Neural cell (in vitro differentiated cells): Measurements from ENCODE around the gene PECR. TPM values are rescaled to one million over a fixed set of nuclear protein-coding genes. Genes with fewer than 3 reads are reported as not detected.

Experiments
- H2AFZ ChIP-seq: fragments of 200-600, 300-800 bp; sonication (generic), shearing (Covaris generic); 2 replicates; pipeline ENCODE4 v1.6.0; 2014; ENCODE audit warnings: low read depth, mild to moderate bottlenecking, antibody characterized with exemption, low read length, moderate library complexity
- H3F3A ChIP-seq: fragments of 200-600 bp; shearing (Covaris generic); 2 replicates; pipeline ENCODE4 v1.6.1; 2016; ENCODE audit warnings: mild to moderate bottlenecking, moderate library complexity, mixed read lengths, antibody characterized with exemption, low read length; ENCODE audit not compliant: insufficient read depth, poor library complexity, severe bottlenecking
- H3K27ac ChIP-seq: fragments of 200-600, 300-800 bp; sonication (generic), shearing (Covaris generic); 2 replicates; pipeline ENCODE4 v1.5.1; 2014; ENCODE audit warnings: mild to moderate bottlenecking, low read length, moderate library complexity
- H3K27me3 ChIP-seq: fragments of 300-800, 200-600 bp; sonication (generic), shearing (Covaris generic); 2 replicates; pipeline ENCODE4 v1.6.0; 2014; ENCODE audit warnings: mild to moderate bottlenecking, low read depth, low read length, moderate library complexity; ENCODE audit not compliant: insufficient read depth
- H3K36me3 ChIP-seq: fragments of 300-800, 200-600 bp; sonication (generic), shearing (Covaris generic); 2 replicates; pipeline ENCODE4 v1.5.1; 2014; ENCODE audit warnings: mild to moderate bottlenecking, antibody characterized with exemption, low read length, moderate library complexity; ENCODE audit not compliant: insufficient read depth
- H3K4me2 ChIP-seq: fragments of 300-800, 200-600 bp; sonication (generic), shearing (Covaris generic); 2 replicates; pipeline ENCODE4 v1.6.0; 2014; ENCODE audit warnings: mild to moderate bottlenecking, low read length
- H3K4me3 ChIP-seq: fragments of 300-800, 200-600 bp; sonication (generic), shearing (Covaris generic); 2 replicates; pipeline ENCODE4 v1.5.1; 2014; ENCODE audit warnings: mild to moderate bottlenecking, low read length, moderate library complexity
- H3K79me2 ChIP-seq: fragments of 200-600 bp; shearing (Covaris generic); replicated peaks from 2 replicates; pipeline ENCODE4 v1.6.0; 2014; ENCODE audit warnings: mild to moderate bottlenecking, low read length, moderate library complexity; ENCODE audit not compliant: insufficient read depth
- H3K9ac ChIP-seq: fragments of 300-800, 200-600 bp; sonication (generic), shearing (Covaris generic); 2 replicates; pipeline ENCODE4 v1.6.1; 2016; ENCODE audit warnings: mild to moderate bottlenecking, low read length, mixed read lengths
- H3K9me2 ChIP-seq: fragments of 200-600 bp; shearing (Covaris generic); 2 replicates; pipeline ENCODE4 v1.6.1; 2016; ENCODE audit warnings: mild to moderate bottlenecking, low read length, mixed read lengths; ENCODE audit not compliant: insufficient read depth
- H3K9me3 ChIP-seq: fragments of 200-600, 300-800 bp; sonication (generic), shearing (Covaris generic); 2 replicates; pipeline ENCODE4 v1.6.1; 2016; ENCODE audit warnings: mild to moderate bottlenecking, mixed run types, low read length, moderate library complexity, mixed read lengths
- H4K20me1 ChIP-seq: fragments of 200-600 bp; shearing (Covaris generic); 2 replicates; pipeline ENCODE4 v1.6.1; 2016; ENCODE audit warnings: mild to moderate bottlenecking, mixed run types; ENCODE audit not compliant: insufficient read depth
- CTCF ChIP-seq: fragments of 450-650 bp; IDR thresholded peaks from 2 replicates; pipeline ENCODE4 v1.5.1; 2014; ENCODE audit warnings: antibody characterized with exemption, mild to moderate bottlenecking, moderate library complexity; ENCODE audit not compliant: poor library complexity, severe bottlenecking
- EP300 ChIP-seq: fragments of 450-650 bp; conservative IDR thresholded peaks from 2 replicates; pipeline ENCODE4 v1.6.1; 2014; ENCODE audit warnings: antibody characterized with exemption, mild to moderate bottlenecking, moderate library complexity; ENCODE audit not compliant: poor library complexity, severe bottlenecking
- EZH2 ChIP-seq: fragments of 200-600, 300-800 bp; shearing (Covaris generic), sonication (generic); IDR thresholded peaks from 2 replicates; pipeline ENCODE4 v1.6.1; 2014; ENCODE audit warnings: antibody characterized with exemption, low read length, borderline replicate concordance, mild to moderate bottlenecking; ENCODE audit not compliant: insufficient read depth, poor library complexity, severe bottlenecking
- MXI1 ChIP-seq: fragments of 450-650 bp; conservative IDR thresholded peaks from 2 replicates; pipeline ENCODE4 v1.6.1; 2014; ENCODE audit warnings: antibody characterized with exemption, mild to moderate bottlenecking; ENCODE audit not compliant: poor library complexity, severe bottlenecking
- POLR2AphosphoS5 ChIP-seq: IDR thresholded peaks from 2 replicates; pipeline ENCODE4 v1.6.1; 2012
- RAD21 ChIP-seq: fragments of 450-650 bp; conservative IDR thresholded peaks from 2 replicates; pipeline ENCODE4 v1.6.1; 2014; ENCODE audit warnings: antibody characterized with exemption, mild to moderate bottlenecking, moderate library complexity
- REST ChIP-seq: IDR thresholded peaks from 2 replicates; pipeline ENCODE4 v1.6.1; 2012; ENCODE audit warnings: borderline replicate concordance
- SMC3 ChIP-seq: fragments of 450-650 bp; conservative IDR thresholded peaks from 2 replicates; pipeline ENCODE4 v1.6.1; 2014; ENCODE audit warnings: antibody characterized with exemption, mild to moderate bottlenecking, moderate library complexity; ENCODE audit not compliant: poor library complexity
- TAF1 ChIP-seq: IDR thresholded peaks from 2 replicates; pipeline ENCODE4 v1.6.1; 2012; ENCODE audit warnings: low read depth
- polyA plus RNA-seq: library from polyadenylated mRNA; depleted of rRNA; stranded (reverse); fragments of >200 nt; gene quantifications from 2 replicates; pipeline ENCODE4 v1.2.3, GENCODE V29; 2014

The PECR gene
- polyA plus RNA-seq, 1 donor from 2014 or later: 22.1 TPM

GRCh38 chr2:216064665-216065064 lies 16.9 kb downstream of the PECR start:
- peaks cover 6% of the 10 kb centered on the region for H3K36me3 ChIP-seq
- no peaks in the 10 kb centered on the region for H3K9me2 ChIP-seq

GRCh38 chr2:216064014-216064630 lies 17.5 kb downstream of the PECR start:
- no peaks in the 10 kb centered on the region for H3K9me2 ChIP-seq
- H3F3A ChIP-seq: no peaks in the 10 kb centered on the region
- H2AFZ ChIP-seq: no peak overlapping the region
- no peaks in the 10 kb centered on the region for H3K9me3 ChIP-seq
- no peak overlapping the region for H3K27ac ChIP-seq
- TF ChIP-seq CTCF (peak; percentile 23), RAD21 (peak; percentile 32), MXI1 (no peak)
- no peaks in the 10 kb centered on the region for H3K27me3 ChIP-seq
- no peak overlapping the region for H3K4me2 ChIP-seq
- no peak overlapping the region for H3K9ac ChIP-seq
- no peaks in the 10 kb centered on the region for H4K20me1 ChIP-seq
- no peak overlapping the region for H3K4me3 ChIP-seq
- H3K79me2 ChIP-seq: no peaks in the 10 kb centered on the region
- peaks cover 11% of the 10 kb centered on the region for H3K36me3 ChIP-seq

More at GRCh38 chr2:216064665-216065064, 16.9 kb downstream of the PECR start:
- Histone ChIP-seq H3K9me3 (no peaks in the 10 kb centered on the region), H3K27ac (no peak overlapping the region), H3K9ac (no peak overlapping the region), H2AFZ (no peak overlapping the region), H3K79me2 (no peaks in the 10 kb centered on the region), H3K4me2 (no peak overlapping the region), H4K20me1 (no peaks in the 10 kb centered on the region), H3F3A (no peaks in the 10 kb centered on the region), H3K27me3 (no peaks in the 10 kb centered on the region), H3K4me3 (no peak overlapping the region)
- no peak for TF ChIP-seq TAF1
- TF ChIP-seq EP300: no peak
- no peak for TF ChIP-seq MXI1
- no peak for TF ChIP-seq SMC3
- TF ChIP-seq EZH2: no peak
- no peak for TF ChIP-seq CTCF
- no peak for TF ChIP-seq REST
- no peak for TF ChIP-seq RAD21
- TF ChIP-seq POLR2AphosphoS5: no peak
